HG02884 (cell line): ENCODE measurements around the gene RYR3.

ENCODE experiments used
- ATAC-seq: cut with Tn5 transposase; IDR thresholded peaks from one replicate; pipeline ENCODE4 v1.9.1; 2021; ENCODE audit warnings: mild to moderate bottlenecking, moderate library complexity; ENCODE audit not compliant: unreplicated experiment

RYR3 gene

GRCh38 chr15:33858836-33859235 lies 548.1 kb downstream of the RYR3 start:
- no peak for ATAC-seq

DNA sequence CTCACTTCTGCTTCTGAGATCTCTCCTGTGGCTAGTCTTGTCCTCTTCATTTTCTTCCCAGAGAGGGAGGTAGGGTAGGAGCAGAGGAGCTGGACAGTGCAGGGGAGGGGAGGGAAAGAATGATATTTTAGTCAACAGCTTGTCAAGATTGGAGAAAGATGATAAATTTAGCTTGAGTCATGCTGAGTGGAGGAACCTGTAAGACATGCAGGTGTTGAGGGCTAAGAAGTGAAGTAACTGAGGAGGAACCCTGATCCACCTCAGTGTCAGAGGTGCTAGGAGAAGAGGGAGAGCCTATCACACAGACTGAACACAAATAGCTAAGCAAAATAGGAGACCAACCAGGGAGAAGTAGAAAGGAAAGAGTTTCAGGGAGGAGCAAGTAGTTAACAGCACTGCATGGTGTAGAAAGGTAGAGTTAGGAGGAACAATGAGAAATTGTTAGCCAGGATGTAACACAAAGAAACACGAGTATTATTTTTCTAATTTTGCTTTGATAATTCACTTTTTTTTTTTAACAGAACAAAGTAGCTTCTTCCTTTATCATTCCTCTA lies 549.3 kb downstream of the RYR3 start:
- no peak for ATAC-seq

DNA sequence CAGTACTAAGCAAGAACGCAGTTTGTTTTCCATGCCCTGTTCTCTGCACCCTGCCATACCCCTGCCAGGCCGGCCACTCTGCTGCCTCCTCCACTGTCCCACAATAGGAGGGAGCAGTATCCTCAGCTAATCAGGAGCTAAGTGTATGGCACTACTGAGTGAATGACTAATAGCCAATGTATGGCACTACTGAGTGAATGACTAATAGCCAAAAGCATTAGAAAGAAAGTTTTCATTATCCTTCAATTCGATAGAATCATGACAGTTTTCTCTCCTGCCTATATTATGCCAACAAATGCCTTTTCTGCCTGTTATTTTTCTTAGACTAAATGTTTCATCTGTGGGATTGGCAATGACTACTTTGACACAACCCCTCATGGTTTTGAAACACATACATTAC lies 550.0 kb downstream of the RYR3 start:
- no peak for ATAC-seq

DNA sequence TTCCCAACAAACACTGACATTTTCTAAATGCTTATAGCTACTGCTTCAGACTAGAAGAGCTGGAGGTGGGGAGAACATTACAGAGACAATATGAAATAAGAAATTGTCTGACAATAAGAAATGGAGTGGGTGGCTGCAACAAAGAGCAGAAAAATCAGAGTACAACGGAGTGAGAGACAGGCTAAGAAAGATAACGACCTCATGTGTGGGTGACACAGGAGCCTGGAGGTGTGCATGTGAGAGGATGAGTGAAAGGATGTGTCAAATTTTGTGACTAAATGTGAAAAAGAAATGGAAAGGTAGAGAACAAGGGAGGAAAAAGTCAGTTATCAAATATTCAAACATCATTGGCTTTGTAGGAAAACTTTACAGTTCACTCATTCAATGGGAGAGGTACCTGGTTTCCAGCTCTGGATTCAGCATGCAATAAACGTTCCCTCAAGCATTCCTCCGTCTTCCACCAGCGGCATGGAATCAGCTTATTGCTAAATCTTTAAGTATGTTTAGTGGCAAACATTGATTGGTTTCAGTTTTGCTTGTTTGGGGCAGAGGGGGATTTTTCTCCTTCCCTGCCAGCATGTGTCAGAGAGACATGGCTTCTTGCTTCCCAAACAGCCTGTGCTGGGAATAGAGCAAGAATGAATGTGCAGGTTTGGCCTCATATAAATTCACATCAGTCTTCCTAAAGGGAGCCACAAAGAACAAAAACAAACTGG lies 553.8 kb downstream of the RYR3 start:
- no peak for ATAC-seq

DNA sequence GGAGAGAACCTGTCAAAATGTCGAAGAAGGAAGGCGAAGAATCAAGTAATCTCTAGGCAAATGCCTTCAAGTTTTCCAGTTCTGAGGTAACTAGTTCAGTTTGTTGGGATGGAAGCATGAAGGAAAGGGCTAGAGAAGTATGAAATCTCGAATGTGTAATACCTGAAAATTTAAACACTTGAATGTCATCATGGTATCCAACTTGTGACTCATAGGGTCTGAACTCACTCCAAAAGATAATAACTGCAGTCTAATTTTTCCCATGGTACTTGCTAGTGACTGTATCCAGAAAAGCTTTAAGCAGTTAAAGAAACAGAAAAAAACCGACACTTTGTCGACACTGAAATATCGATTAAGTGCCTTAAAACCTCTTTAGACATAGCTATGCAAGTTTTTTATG lies 554.6 kb downstream of the RYR3 start:
- ATAC-seq, result no peak

GRCh38 chr15:33866101-33866737 lies 555.5 kb downstream of the RYR3 start:
- no peak for ATAC-seq

DNA sequence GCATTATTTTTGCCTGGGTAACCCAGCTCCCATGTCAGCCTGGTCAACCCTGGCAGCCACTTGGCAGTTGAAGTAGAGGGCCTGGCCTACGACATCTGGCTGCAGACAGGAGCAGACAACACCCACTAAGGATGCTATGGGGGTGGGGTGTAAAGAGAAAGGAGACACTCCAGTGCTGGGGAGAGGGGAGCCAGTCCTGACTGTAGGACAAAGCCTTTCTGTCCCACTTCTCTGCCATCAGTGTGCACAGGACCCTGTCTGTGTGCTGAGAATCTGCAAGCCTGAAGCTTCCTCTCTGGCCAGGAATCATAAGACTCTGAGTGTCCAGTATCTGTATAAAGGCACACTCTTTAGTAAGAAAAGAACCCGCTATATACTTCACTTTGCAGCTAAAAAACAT lies 561.2 kb downstream of the RYR3 start:
- ATAC-seq, result no peak

- no peak for ATAC-seq
Observed at GRCh38 chr15:33872416-33873106, 561.8 kb downstream of the RYR3 start.

- ATAC-seq, result no peak
Observed at GRCh38 chr15:33874156-33874555, 563.4 kb downstream of the RYR3 start.

DNA sequence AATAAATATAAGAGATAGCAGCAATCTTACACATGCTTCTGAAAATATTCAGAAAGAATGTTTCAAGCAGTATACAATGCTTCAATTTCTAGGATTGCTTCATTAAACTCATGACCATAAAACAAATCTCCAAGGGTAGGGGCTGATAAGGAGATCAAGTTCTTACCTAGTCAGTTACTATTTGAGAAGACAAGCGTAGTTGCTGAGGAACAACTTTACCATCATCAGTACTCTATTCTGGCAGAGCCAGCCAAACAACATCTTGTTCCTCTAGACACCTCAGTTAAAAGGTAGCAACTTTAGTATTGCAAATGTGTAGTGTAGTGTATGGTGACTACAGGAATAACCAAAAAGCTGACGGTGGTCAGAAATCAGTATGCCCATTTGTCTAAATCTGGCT lies 572.2 kb downstream of the RYR3 start:
- no peak for ATAC-seq

DNA sequence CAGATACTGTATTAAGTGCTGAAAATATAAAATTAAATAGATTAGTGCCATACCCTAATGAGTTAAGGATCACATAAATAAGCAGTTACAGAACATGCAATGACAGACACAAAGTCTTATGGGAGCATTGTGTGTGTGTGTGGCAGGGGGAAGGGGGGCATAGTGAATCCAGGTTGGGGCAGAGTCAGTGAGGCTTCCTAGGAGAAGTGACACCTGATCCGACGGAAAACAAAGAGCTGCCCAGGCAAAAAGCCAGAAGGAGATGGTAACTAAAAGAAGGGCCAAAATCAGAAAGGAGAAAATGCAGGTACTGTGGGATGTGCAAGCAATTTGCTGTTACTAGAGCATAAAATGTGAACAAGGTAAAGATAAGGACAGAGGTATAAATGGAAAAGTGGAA lies 577.4 kb downstream of the RYR3 start:
- no peak for ATAC-seq

DNA sequence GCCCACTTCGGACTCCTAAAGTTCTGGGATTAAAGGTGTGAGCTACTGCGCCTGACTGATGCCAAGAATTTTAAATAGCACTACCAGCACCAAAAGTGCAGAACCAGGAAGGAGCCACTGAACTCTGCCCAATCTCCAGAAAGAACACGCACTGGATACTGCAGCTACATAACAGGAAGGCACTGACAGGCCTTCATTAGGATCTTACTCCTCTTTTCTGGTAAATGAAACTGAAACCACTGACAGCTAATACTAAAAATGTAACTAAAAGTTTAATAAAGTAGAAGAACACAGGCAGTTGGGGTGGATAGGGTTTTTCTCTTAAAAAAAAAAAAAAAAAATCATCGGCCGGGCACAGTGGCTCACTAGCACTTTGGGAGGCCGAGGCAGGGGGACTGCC lies 583.4 kb downstream of the RYR3 start:
- peak; percentile 62 for ATAC-seq

- no peak for ATAC-seq
Observed at GRCh38 chr15:33902043-33902442, 591.3 kb downstream of the RYR3 start.

DNA sequence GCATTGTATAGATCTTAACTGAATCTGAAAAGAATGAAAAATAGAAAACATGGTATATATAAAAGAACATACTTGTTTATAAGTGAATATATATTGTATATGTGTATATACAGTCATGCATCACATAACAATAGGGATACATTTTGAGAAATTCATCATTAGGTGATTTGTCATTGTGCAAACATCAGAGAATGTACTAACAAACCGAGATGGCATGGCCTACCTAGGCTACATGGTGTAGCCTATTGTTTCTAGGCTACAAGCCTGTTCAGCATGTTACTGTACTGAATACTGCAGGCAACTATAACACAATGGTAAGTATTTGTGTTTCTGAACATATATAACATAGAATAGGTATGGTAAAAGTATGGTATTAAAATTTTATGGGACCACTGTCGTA lies 592.9 kb downstream of the RYR3 start:
- no peak for ATAC-seq

GRCh38 chr15:33907326-33907725 lies 596.6 kb downstream of the RYR3 start:
- ATAC-seq, result no peak

DNA sequence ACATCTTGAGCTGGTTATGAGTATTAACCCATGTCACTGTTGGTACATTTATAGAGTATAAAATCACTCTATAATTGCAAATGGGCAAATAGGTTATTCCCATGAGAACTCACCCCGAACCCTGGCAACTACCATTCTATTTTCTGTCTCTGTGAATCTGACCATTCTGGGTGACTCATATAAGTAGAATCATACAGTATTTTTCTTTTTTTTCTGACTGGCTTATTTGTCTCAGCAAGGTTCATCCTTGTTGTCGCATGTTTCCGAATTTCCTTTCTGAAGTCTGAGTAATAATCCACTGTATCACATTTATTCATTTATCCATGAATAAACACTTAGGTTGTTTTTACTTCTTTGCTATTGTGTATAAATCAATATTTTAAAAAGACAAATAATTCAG lies 597.6 kb downstream of the RYR3 start:
- no peak for ATAC-seq

DNA sequence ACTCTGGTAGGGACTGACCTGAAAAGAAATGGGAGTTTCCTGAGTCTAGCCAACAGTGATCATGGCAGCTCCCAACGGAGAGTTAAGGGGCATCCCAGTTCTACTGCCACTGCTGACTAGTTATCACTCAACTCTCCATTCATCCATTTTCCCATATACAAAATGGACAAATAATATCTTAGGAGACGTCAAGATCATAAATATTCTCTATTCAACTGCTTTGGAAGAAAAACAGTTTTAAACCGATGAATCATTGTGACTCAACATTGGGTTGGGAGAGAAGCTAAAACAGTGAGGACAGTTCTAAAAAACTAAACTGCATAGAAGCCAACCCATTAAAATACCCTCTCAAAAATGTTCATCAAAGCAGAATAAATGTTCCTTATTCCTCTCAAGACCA lies 600.0 kb downstream of the RYR3 start:
- ATAC-seq, result no peak

- ATAC-seq, result no peak
Observed at GRCh38 chr15:33912326-33912725, 601.6 kb downstream of the RYR3 start.

DNA sequence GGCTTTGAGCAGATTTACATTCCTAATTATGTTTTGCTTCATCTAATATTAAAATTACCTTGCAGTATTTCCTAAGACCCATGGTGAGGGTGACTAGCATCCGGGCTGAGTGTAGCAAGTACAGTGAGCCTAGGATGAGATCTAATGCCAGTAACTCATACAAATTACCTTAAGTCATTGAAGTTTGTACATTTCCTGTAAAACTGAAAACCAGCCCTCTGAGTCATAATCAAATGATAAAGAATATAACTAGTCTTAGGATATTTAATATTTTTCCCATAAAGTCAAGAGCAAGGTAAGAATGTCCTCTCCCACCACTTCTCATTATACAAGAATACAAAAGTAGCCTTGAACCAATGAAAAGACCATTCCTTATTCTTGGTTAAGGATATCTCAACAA lies 602.7 kb downstream of the RYR3 start:
- no peak for ATAC-seq
